ENCODE results near the gene PIGZ.

PIGZ gene

GRCh38 chr3:196996454-196997265 lies 28.0 kb upstream of the PIGZ start:
- TF ChIP-seq CTCF (IDR thresholded peaks at IDR 0.05; ENCODE audit: extremely low read depth, insufficient read depth, missing control alignments): no peak
- in situ Hi-C loops (cut with MboI; ENCODE audit: low pct_unique_long_range_greater_than_20kb, low sequenced_read_pairs, unreplicated experiment): no loop called here
- no peak for DNase-seq (ENCODE audit: low spot score)

- TF ChIP-seq CTCF (IDR thresholded peaks at IDR 0.05; ENCODE audit: extremely low read depth, insufficient read depth, missing control alignments): no peak
- in situ Hi-C loops (cut with MboI; ENCODE audit: low pct_unique_long_range_greater_than_20kb, low sequenced_read_pairs, unreplicated experiment): no loop called here
- DNase-seq (ENCODE audit: low spot score): no peak
Measured at GRCh38 chr3:196995646-196996355, 27.2 kb upstream of the PIGZ start.

GRCh38 chr3:196995027-196995426 lies 26.4 kb upstream of the PIGZ start:
- in situ Hi-C loops (cut with MboI; ENCODE audit: low pct_unique_long_range_greater_than_20kb, low sequenced_read_pairs, unreplicated experiment): no loop called here
- no peak for TF ChIP-seq CTCF (IDR thresholded peaks at IDR 0.05; ENCODE audit: extremely low read depth, insufficient read depth, missing control alignments)
- DNase-seq (ENCODE audit: low spot score): no peak

- in situ Hi-C loops (cut with MboI; ENCODE audit: low pct_unique_long_range_greater_than_20kb, low sequenced_read_pairs, unreplicated experiment): no loop called here
- no peak for TF ChIP-seq CTCF (IDR thresholded peaks at IDR 0.05; ENCODE audit: extremely low read depth, insufficient read depth, missing control alignments)
- no peak for DNase-seq (ENCODE audit: low spot score)
Measured at GRCh38 chr3:196994056-196994455, 25.4 kb upstream of the PIGZ start.

- in situ Hi-C loops (cut with MboI; ENCODE audit: low pct_unique_long_range_greater_than_20kb, low sequenced_read_pairs, unreplicated experiment): no loop called here
- no peak for TF ChIP-seq CTCF (IDR thresholded peaks at IDR 0.05; ENCODE audit: extremely low read depth, insufficient read depth, missing control alignments)
- DNase-seq (ENCODE audit: low spot score): no peak
Measured at GRCh38 chr3:196992461-196993065, 23.9 kb upstream of the PIGZ start.

GRCh38 chr3:196991581-196992460 lies 23.2 kb upstream of the PIGZ start:
- in situ Hi-C loops (cut with MboI; ENCODE audit: low pct_unique_long_range_greater_than_20kb, low sequenced_read_pairs, unreplicated experiment): no loop called here
- no peak for DNase-seq (ENCODE audit: low spot score)
- no peak for TF ChIP-seq CTCF (IDR thresholded peaks at IDR 0.05; ENCODE audit: extremely low read depth, insufficient read depth, missing control alignments)
